MG63 (cell line): ENCODE measurements around the gene METRN. TPM values are rescaled to one million over a fixed set of nuclear protein-coding genes. Genes with fewer than 3 reads are reported as not detected.
A peak's percentile ranks its signal among the peaks of the same experiment; 100 is the strongest.
"Not testable (repeated sequence)": the region's sequence is repeated elsewhere in the genome, so short reads cannot be mapped to it uniquely, and the experiment has no call there.

ENCODE experiments used
- DNase-seq: peaks from one replicate; pipeline ENCODE4 v3.0.0-alpha.2; 2020
- H3K27me3 ChIP-seq: fragments of 250-450 bp; sonication (Bioruptor Pico); 2 replicates; pipeline ENCODE4 v1.5.1; 2020; ENCODE audit warnings: mild to moderate bottlenecking, moderate library complexity
- H3K36me3 ChIP-seq: fragments of 250-450 bp; sonication (Bioruptor Pico); 2 replicates; pipeline ENCODE4 v1.5.1; 2020; ENCODE audit warnings: mild to moderate bottlenecking, moderate library complexity
- H3K4me3 ChIP-seq: fragments of 250-450 bp; sonication (Bioruptor Pico); 2 replicates; pipeline ENCODE4 v1.5.1; 2020; ENCODE audit warnings: mild to moderate bottlenecking, moderate library complexity
- H3K9me3 ChIP-seq: fragments of 250-450 bp; sonication (Bioruptor Pico); 2 replicates; pipeline ENCODE4 v1.5.1; 2020; ENCODE audit warnings: mild to moderate bottlenecking, moderate library complexity
- total RNA-seq: library from RNA; depleted of rRNA; stranded (reverse); fragments of >200 nt; shearing (Covaris generic); gene quantifications from 2 replicates; pipeline ENCODE4 v1.2.3, GENCODE V29; 2014; ENCODE audit warnings: low replicate concordance

METRN gene
- total RNA-seq, 1 experiment from 2014 or later, result 71.7 TPM

GRCh38 chr16:702341-702740, 12.6 kb upstream of the METRN start:
- Histone ChIP-seq H3K36me3 (no peaks in the 10 kb centered on the region), H3K27me3 (peaks cover 79% of the 10 kb centered on the region), H3K4me3 (no peak overlapping the region), H3K9me3 (no peaks in the 10 kb centered on the region)
- DNase-seq, result no peak

DNA sequence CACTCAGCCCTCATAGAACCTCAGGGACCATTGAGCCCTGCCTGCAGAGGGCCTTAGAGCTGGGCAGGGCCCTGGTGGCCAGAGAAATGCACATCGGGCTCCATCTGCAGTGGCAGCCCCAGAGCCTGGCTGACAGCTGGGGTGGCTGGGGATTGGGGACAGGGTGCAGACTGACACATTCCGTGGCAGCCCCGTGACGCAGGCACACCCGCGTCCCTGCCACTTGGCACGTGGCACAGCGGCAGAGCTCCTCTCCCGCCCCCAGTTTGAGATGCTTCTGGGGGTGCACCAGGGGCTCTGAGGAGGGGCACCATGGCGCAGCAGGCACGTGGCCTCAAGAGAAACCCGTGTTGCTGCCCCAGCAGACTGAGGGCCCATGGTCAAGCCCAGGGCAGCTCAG, 11.5 kb upstream of the METRN start:
- Histone ChIP-seq H3K4me3 (no peak overlapping the region), H3K36me3 (no peaks in the 10 kb centered on the region), H3K9me3 (no peaks in the 10 kb centered on the region), H3K27me3 (peaks cover 81% of the 10 kb centered on the region)
- no peak for DNase-seq

DNA sequence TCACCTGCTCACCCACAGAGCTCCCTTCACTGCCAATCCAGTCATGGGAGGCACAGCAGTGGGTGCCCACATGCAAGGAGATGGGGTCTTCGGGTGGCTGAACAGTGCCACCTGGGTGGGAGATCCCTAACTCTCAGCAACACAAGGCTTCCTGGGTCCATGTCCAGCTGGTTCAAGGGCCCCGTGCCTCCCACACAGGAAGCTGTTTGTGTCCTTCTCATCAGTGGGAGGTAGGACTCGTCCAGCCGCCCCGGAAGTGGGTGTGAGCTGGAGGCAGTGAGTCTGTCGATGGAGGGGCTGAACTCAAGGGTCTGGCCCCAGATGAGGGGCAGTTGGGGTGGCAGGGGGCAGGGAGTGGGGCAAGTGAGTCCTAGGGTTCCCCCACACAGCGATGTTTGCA, 10.9 kb upstream of the METRN start:
- no peaks in the 10 kb centered on the region for H3K36me3 ChIP-seq
- no peaks in the 10 kb centered on the region for H3K9me3 ChIP-seq
- no peak for DNase-seq
- H3K27me3 ChIP-seq, result peaks cover 83% of the 10 kb centered on the region
- H3K4me3 ChIP-seq, result no peak overlapping the region

DNA sequence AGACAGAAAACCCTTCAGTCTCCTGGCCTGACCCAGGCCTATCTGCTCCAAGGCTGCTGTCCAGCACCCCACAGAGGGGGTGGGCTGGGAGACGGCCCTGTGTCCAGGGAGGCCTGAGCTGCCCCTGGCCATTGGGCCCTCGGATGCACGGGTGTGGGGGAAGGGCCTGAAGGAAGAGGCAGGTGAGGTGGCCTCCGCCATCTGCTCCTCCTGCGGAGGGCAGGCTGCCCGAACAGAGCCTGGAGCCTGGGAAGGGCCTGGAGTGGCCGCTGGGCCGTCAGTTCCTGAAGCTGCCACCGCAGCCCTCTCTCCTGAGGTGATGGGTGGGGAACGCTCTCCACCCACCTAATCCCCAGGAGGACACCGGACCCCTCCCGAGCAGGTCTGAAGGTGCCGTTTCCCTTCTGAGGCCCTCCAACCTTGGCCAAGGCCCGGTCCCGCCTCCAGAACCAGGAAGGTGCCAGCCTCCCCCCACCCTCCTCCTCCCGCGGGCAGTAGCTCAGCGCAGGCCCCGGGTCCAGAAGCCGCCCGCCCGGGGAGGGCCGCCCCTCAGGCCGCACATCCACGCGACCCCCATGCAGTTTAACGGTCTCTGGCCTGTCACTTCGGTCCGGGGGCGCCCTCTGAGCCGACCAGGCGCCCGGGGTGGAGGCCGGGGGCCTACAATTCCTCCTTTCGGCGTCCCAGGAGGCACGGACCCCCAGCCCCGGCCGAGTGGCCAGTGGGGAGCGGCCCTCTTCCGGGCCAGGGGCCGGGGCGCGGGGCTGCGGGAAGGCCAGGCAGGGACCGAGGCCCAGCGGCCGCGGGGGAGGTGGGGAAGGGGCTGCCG, 10.2 kb upstream of the METRN start:
- Histone ChIP-seq H3K4me3 (no peak overlapping the region), H3K27me3 (peaks cover 85% of the 10 kb centered on the region)

GRCh38 chr16:705431-706188, 9.3 kb upstream of the METRN start, which contains the start of gene FBXL16:
Gene FBXL16 (minus strand): TSS chr16:705801. CDS start chr16:697405, 8,396 bp downstream.
- H3K4me3 ChIP-seq, result no peak within 1 kb of the TSS
- peak; percentile 64 for DNase-seq

More for the DNA sequence above, 10.2 kb upstream of the METRN start:
- DNase-seq, result no peak
- Histone ChIP-seq H3K36me3 (no peaks in the 10 kb centered on the region), H3K9me3 (no peaks in the 10 kb centered on the region)

DNA sequence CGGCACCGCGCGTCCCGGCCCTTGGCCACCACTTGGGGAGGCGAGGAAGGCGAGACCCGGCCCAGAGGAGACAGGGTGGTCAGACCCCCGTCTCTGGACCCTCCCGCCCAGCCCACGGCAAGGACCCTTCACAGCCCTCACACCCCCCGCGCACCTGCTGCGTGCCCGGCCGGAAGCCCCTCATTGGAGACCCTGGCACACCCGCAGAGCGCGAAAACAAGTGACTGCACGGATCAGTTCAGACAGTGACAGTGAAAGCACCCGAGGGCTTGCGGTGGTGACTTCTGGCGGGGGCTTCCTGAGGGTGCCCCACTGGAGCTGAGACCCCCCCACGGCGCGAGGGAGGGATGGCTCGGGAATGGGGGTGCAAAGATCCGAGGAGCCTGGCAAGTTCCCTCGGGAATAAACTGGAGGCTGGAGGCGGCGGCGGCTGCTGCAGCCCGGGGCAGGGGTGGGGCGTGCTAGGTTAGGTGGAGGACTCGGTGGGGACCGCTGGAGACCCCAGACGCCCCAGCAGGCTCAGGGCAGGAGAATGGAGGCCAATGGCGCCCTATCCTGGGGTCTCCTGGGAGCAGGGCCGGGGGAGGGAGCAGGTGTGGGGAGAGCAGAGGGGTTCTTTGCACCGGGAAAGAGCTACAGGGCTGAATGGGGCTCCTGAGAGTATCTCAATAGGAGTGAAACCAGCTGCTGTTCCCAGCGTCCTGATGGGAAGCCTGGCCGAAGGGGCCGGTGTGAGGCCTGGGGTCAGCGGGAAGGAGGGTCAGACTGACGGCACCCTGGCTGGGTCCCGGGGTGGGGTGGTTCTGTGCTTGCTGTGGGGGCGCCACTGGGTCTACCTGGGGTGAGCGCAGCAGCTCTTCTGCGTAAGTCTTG, 8.5 kb upstream of the METRN start:
- Histone ChIP-seq H3K36me3 (no peaks in the 10 kb centered on the region), H3K9me3 (no peaks in the 10 kb centered on the region), H3K4me3 (no peak overlapping the region), H3K27me3 (peaks cover 84% of the 10 kb centered on the region)
- no peak for DNase-seq

More at GRCh38 chr16:705431-706188, 9.3 kb upstream of the METRN start, which contains the start of gene FBXL16:
- Histone ChIP-seq H3K27me3 (peaks cover 85% of the 10 kb centered on the region), H3K9me3 (no peaks in the 10 kb centered on the region), H3K36me3 (no peaks in the 10 kb centered on the region)

- peaks cover 78% of the 10 kb centered on the region for H3K27me3 ChIP-seq
- H3K36me3 ChIP-seq, result no peaks in the 10 kb centered on the region
- H3K9me3 ChIP-seq, result no peaks in the 10 kb centered on the region
- H3K4me3 ChIP-seq, result no peak overlapping the region
- DNase-seq, result no peak
Observed at GRCh38 chr16:707062-707538, 7.8 kb upstream of the METRN start.

GRCh38 chr16:708019-708418, 6.9 kb upstream of the METRN start:
- DNase-seq, result no peak
- Histone ChIP-seq H3K4me3 (no peak overlapping the region), H3K36me3 (no peaks in the 10 kb centered on the region), H3K9me3 (no peaks in the 10 kb centered on the region), H3K27me3 (peaks cover 69% of the 10 kb centered on the region)

DNA sequence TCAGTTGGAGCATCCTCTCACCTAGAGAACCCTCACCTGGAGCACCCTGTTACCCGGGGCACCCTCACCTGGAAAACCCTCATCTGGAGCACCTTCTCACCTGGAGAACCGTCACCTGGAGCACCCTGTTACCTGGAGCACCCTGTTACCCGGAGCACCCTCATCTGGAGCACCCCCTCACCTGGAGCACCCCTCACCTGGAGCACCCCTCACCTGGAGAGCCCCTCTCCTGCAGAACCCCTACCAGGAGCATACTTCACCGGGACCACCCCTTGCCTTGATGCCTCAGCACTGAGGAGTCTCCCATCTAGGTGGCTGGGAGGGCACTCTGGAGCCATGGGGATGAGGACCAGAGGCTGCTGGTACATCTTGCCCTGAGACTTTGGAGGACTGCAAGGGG, 6.0 kb upstream of the METRN start:
- Histone ChIP-seq H3K9me3 (no peaks in the 10 kb centered on the region), H3K4me3 (no peak overlapping the region), H3K36me3 (no peaks in the 10 kb centered on the region), H3K27me3 (peaks cover 60% of the 10 kb centered on the region)
- DNase-seq, result no peak

GRCh38 chr16:709566-710499, 5.1 kb upstream of the METRN start:
- Histone ChIP-seq H3K9me3 (no peaks in the 10 kb centered on the region), H3K36me3 (no peaks in the 10 kb centered on the region), H3K27me3 (peaks cover 54% of the 10 kb centered on the region), H3K4me3 (no peak overlapping the region)
- DNase-seq, result peak; percentile 63

DNA sequence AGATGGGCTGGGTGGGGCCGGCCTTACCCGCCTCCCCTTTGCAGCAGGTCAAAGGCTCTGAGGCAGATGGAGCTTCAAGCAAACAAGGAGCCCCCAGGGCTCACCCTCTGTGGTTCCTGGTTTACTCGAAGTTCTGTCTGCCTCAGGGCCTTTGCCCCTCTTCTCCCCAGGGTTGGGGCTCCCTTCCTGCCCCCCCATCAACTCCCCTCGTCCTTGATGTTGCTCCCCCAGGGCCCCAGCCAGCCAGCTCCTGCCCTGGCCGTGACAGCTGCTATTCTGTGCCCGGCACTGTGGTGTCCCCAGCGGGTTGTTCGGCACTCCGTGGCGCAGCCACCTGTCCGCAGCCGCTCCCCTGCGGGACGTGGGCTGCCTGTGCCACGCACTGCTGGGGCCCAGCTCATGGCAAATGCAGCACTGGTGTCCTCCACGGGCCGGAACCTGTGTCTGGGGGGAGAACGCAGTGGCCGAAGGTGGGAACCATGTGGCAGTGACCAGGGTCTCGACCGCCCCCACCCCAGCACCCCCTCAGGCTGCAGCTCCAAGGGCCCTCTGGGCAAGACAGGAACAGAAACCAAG, 4.3 kb upstream of the METRN start:
- H3K4me3 ChIP-seq, result no peak overlapping the region
- no peaks in the 10 kb centered on the region for H3K9me3 ChIP-seq
- peaks cover 51% of the 10 kb centered on the region for H3K27me3 ChIP-seq
- no peak for DNase-seq
- H3K36me3 ChIP-seq, result no peaks in the 10 kb centered on the region

DNA sequence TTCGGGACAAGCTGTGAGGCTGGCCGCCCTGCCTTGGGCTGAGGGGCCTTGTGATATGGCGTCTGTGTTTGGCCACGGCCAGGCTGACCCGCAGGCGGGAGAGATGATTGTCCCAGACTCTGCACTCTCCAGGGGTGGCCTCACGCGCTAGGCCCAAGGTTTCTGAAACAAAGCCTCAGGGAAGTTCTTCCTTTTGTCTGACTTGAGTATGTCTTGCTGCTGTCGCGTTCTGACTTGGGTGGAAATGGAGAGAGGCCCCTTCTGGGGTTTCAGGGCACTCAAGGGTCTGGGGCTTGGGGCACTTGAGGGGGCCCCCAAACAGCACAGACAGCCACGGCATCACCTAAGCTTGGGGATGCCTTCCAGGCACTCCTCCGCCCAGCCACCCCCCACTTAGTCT, 3.8 kb upstream of the METRN start:
- H3K27me3 ChIP-seq, result peaks cover 49% of the 10 kb centered on the region
- no peak for DNase-seq
- no peaks in the 10 kb centered on the region for H3K9me3 ChIP-seq
- H3K4me3 ChIP-seq, result no peak overlapping the region
- no peaks in the 10 kb centered on the region for H3K36me3 ChIP-seq

GRCh38 chr16:711548-712320, 3.2 kb upstream of the METRN start:
- Histone ChIP-seq H3K9me3 (no peaks in the 10 kb centered on the region), H3K27me3 (peaks cover 43% of the 10 kb centered on the region), H3K36me3 (no peaks in the 10 kb centered on the region), H3K4me3 (no peak overlapping the region)
- peak; percentile 74 for DNase-seq

DNA sequence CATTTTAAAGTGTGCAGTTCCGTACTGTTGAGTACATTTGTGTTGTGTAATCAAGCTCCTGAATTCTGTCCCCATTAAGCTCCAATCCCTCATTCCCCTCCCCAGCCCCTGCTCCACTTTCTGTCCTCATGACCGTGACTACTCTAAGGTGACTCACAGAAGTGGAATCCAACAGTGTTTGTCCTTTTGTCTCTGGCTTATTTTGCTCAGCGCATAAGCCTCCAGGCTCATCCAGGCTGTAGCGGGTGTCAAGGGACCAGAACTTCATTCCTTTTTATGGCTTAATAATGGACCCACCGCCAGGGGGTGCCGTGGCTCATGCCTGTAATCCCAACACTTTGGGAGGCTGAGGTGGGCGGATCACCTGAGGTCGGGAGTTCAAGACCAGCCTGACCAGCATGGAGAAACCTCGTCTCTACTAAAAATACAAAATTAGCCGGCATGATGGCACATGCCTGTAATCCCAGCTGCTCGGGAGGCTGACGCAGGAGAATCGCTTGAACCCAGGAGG, 2.1 kb upstream of the METRN start:
- DNase-seq, result peak; percentile 75
- not testable (repeated sequence) for H3K4me3 ChIP-seq, H3K9me3 ChIP-seq, H3K36me3 ChIP-seq
- peaks cover 36% of the 10 kb centered on the region for H3K27me3 ChIP-seq

DNA sequence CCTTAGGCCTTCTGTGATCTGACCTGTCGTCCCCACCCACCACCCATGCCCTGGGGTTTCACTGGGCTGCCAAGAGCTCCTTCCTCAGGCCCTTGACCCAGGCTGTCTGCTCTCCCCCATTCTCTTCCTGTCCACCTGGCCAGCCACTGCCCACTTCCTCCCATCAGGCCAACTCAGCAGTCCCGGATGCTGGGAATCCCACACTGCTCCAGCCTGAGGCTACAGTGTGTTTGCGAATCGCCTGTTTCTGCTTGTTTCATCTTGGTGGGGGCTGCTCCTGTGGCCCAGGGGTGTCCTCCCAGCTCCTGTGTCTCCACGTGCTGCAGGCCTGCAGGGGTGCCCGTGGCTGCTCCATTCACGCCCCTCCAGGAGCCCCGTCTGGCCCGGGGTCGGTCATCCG, 839 bp upstream of the METRN start:
- Histone ChIP-seq H3K4me3 (no peak overlapping the region), H3K36me3 (no peaks in the 10 kb centered on the region), H3K27me3 (peaks cover 23% of the 10 kb centered on the region), H3K9me3 (no peaks in the 10 kb centered on the region)
- no peak for DNase-seq
